ENCODE results near the gene GALNT9.
"Not testable (repeated sequence)": the region's sequence is repeated elsewhere in the genome, so short reads cannot be mapped to it uniquely, and the experiment has no call there.

GALNT9 gene

GRCh38 chr12:132200800-132201199, 128.6 kb downstream of the GALNT9 start:
- H3K9me3 ChIP-seq (ENCODE audit: control insufficient read depth, low read length), result no peaks in the 10 kb centered on the region
- H3K9ac ChIP-seq (ENCODE audit: low read length), result no peak overlapping the region
- peaks cover 23% of the 10 kb centered on the region for H3K27me3 ChIP-seq (ENCODE audit: control insufficient read depth, insufficient read depth, low read length)

GRCh38 chr12:132199526-132200319, 129.7 kb downstream of the GALNT9 start:
- Histone ChIP-seq H3K9me3 (ENCODE audit: control insufficient read depth, low read length) (no peaks in the 10 kb centered on the region), H3K27me3 (ENCODE audit: control insufficient read depth, insufficient read depth, low read length) (peaks cover 13% of the 10 kb centered on the region), H3K4me1 (ENCODE audit: control insufficient read depth, insufficient read depth, low read length) (no peaks in the 10 kb centered on the region), H3K36me3 (ENCODE audit: control insufficient read depth, insufficient read depth, low read length) (no peaks in the 10 kb centered on the region), H3K4me3 (ENCODE audit: low read length) (no peak overlapping the region), H3K9ac (ENCODE audit: low read length) (no peak overlapping the region)

More at GRCh38 chr12:132200800-132201199, 128.6 kb downstream of the GALNT9 start:
- H3K4me3 ChIP-seq (ENCODE audit: low read length), result no peak overlapping the region
- no peaks in the 10 kb centered on the region for H3K36me3 ChIP-seq (ENCODE audit: control insufficient read depth, insufficient read depth, low read length)
- H3K4me1 ChIP-seq (ENCODE audit: control insufficient read depth, insufficient read depth, low read length), result peaks cover 5% of the 10 kb centered on the region

- peaks cover 6% of the 10 kb centered on the region for H3K27me3 ChIP-seq (ENCODE audit: control insufficient read depth, insufficient read depth, low read length)
- no peaks in the 10 kb centered on the region for H3K4me1 ChIP-seq (ENCODE audit: control insufficient read depth, insufficient read depth, low read length)
- H3K9me3 ChIP-seq (ENCODE audit: control insufficient read depth, low read length), result peaks cover 6% of the 10 kb centered on the region
- no peak overlapping the region for H3K4me3 ChIP-seq (ENCODE audit: low read length)
- no peak overlapping the region for H3K9ac ChIP-seq (ENCODE audit: low read length)
- no peaks in the 10 kb centered on the region for H3K36me3 ChIP-seq (ENCODE audit: control insufficient read depth, insufficient read depth, low read length)
These were observed 130.3 kb downstream of the GALNT9 start for GRCh38 chr12:132199101-132199500.

- H3K9ac ChIP-seq (ENCODE audit: low read length), result no peak overlapping the region
- no peaks in the 10 kb centered on the region for H3K36me3 ChIP-seq (ENCODE audit: control insufficient read depth, insufficient read depth, low read length)
- H3K9me3 ChIP-seq (ENCODE audit: control insufficient read depth, low read length), result peaks cover 9% of the 10 kb centered on the region
- no peaks in the 10 kb centered on the region for H3K4me1 ChIP-seq (ENCODE audit: control insufficient read depth, insufficient read depth, low read length)
- H3K4me3 ChIP-seq (ENCODE audit: low read length), result no peak overlapping the region
- H3K27me3 ChIP-seq (ENCODE audit: control insufficient read depth, insufficient read depth, low read length), result no peaks in the 10 kb centered on the region
These were observed 131.6 kb downstream of the GALNT9 start for GRCh38 chr12:132197581-132198354.

GRCh38 chr12:132196873-132197390, 132.5 kb downstream of the GALNT9 start:
- Histone ChIP-seq H3K4me1 (ENCODE audit: control insufficient read depth, insufficient read depth, low read length) (no peaks in the 10 kb centered on the region), H3K4me3 (ENCODE audit: low read length) (no peak overlapping the region), H3K36me3 (ENCODE audit: control insufficient read depth, insufficient read depth, low read length) (no peaks in the 10 kb centered on the region), H3K9ac (ENCODE audit: low read length) (no peak overlapping the region), H3K27me3 (ENCODE audit: control insufficient read depth, insufficient read depth, low read length) (no peaks in the 10 kb centered on the region), H3K9me3 (ENCODE audit: control insufficient read depth, low read length) (peaks cover 9% of the 10 kb centered on the region)

- Histone ChIP-seq H3K36me3 (ENCODE audit: control insufficient read depth, insufficient read depth, low read length) (no peaks in the 10 kb centered on the region), H3K4me3 (ENCODE audit: low read length) (no peak overlapping the region), H3K27me3 (ENCODE audit: control insufficient read depth, insufficient read depth, low read length) (no peaks in the 10 kb centered on the region), H3K4me1 (ENCODE audit: control insufficient read depth, insufficient read depth, low read length) (no peaks in the 10 kb centered on the region), H3K9ac (ENCODE audit: low read length) (no peak overlapping the region), H3K9me3 (ENCODE audit: control insufficient read depth, low read length) (peaks cover 9% of the 10 kb centered on the region)
These were observed 133.1 kb downstream of the GALNT9 start for GRCh38 chr12:132196038-132196872.

- not testable (repeated sequence) for H3K4me1 ChIP-seq (ENCODE audit: control insufficient read depth, insufficient read depth, low read length); H3K36me3 ChIP-seq (ENCODE audit: control insufficient read depth, insufficient read depth, low read length); H3K27me3 ChIP-seq (ENCODE audit: control insufficient read depth, insufficient read depth, low read length); H3K4me3 ChIP-seq (ENCODE audit: low read length); H3K9me3 ChIP-seq (ENCODE audit: control insufficient read depth, low read length); H3K9ac ChIP-seq (ENCODE audit: low read length)
These were observed 134.1 kb downstream of the GALNT9 start for GRCh38 chr12:132195242-132195641.

GRCh38 chr12:132194556-132194955, 134.8 kb downstream of the GALNT9 start:
- H3K27me3 ChIP-seq (ENCODE audit: control insufficient read depth, insufficient read depth, low read length), result peaks cover 6% of the 10 kb centered on the region
- H3K4me3 ChIP-seq (ENCODE audit: low read length), result no peak overlapping the region
- H3K36me3 ChIP-seq (ENCODE audit: control insufficient read depth, insufficient read depth, low read length), result no peaks in the 10 kb centered on the region

GRCh38 chr12:132194056-132194455, 135.3 kb downstream of the GALNT9 start:
- peaks cover 9% of the 10 kb centered on the region for H3K4me1 ChIP-seq (ENCODE audit: control insufficient read depth, insufficient read depth, low read length)
- H3K9ac ChIP-seq (ENCODE audit: low read length), result no peak overlapping the region
- H3K27me3 ChIP-seq (ENCODE audit: control insufficient read depth, insufficient read depth, low read length), result peaks cover 6% of the 10 kb centered on the region
- H3K4me3 ChIP-seq (ENCODE audit: low read length), result no peak overlapping the region
- peaks cover 9% of the 10 kb centered on the region for H3K9me3 ChIP-seq (ENCODE audit: control insufficient read depth, low read length)
- H3K36me3 ChIP-seq (ENCODE audit: control insufficient read depth, insufficient read depth, low read length), result no peaks in the 10 kb centered on the region

More at GRCh38 chr12:132194556-132194955, 134.8 kb downstream of the GALNT9 start:
- Histone ChIP-seq H3K9ac (ENCODE audit: low read length) (no peak overlapping the region), H3K9me3 (ENCODE audit: control insufficient read depth, low read length) (peaks cover 9% of the 10 kb centered on the region), H3K4me1 (ENCODE audit: control insufficient read depth, insufficient read depth, low read length) (peaks cover 9% of the 10 kb centered on the region)

GRCh38 chr12:132191715-132192553, 137.5 kb downstream of the GALNT9 start:
- Histone ChIP-seq H3K27me3 (ENCODE audit: control insufficient read depth, insufficient read depth, low read length) (peaks cover 9% of the 10 kb centered on the region), H3K9ac (ENCODE audit: low read length) (no peak overlapping the region)

More at GRCh38 chr12:132191715-132192553, 137.5 kb downstream of the GALNT9 start:
- peaks cover 9% of the 10 kb centered on the region for H3K4me1 ChIP-seq (ENCODE audit: control insufficient read depth, insufficient read depth, low read length)
- H3K36me3 ChIP-seq (ENCODE audit: control insufficient read depth, insufficient read depth, low read length), result no peaks in the 10 kb centered on the region
- H3K4me3 ChIP-seq (ENCODE audit: low read length), result no peak overlapping the region
- peaks cover 9% of the 10 kb centered on the region for H3K9me3 ChIP-seq (ENCODE audit: control insufficient read depth, low read length)
